H1 (cell line): ENCODE data around the gene CDKN3. TPM values are rescaled to one million over a fixed set of nuclear protein-coding genes. Genes with fewer than 3 reads are reported as not detected.
"Not testable (repeated sequence)": the region's sequence is repeated elsewhere in the genome, so short reads cannot be mapped to it uniquely, and the experiment has no call there.

Source experiments
- CTCF ChIA-PET: fragments of 300-600 bp; sonication (Branson Sonifier 250); formaldehyde crosslinking; loops from one replicate; lab custom pipeline; 2021; ENCODE audit not compliant: partially characterized antibody; lab: Charles Lee
- POLR2A ChIA-PET: fragments of 300-600 bp; sonication (Branson Sonifier 250); formaldehyde crosslinking; loops from one replicate; lab custom pipeline; 2021; ENCODE audit warnings: inconsistent platforms; ENCODE audit not compliant: partially characterized antibody; lab: Charles Lee
- DNase-seq, 2 experiments: peaks; one replicate each; pipeline versions ENCODE4 v3.0.0 to v3.0.0-alpha.2; 2010 to 2022; ENCODE audit warnings: low spot score in 2 of 2, low read depth in 1 of 2, mixed read lengths in 1 of 2
- FAIRE-seq: peaks from 2 replicates; lab custom pipeline; 2011; peaks lifted over from hg19 to GRCh38; lab: Jason Lieb, UNC
- H2AFZ ChIP-seq: 2 replicates; pipeline ENCODE4 v1.8.1; 2012; ENCODE audit warnings: low read length, inconsistent platforms
- H2AK5ac ChIP-seq: 2 replicates; pipeline ENCODE4 v1.6.1; 2013; ENCODE audit warnings: low read depth, low read length
- H2BK120ac ChIP-seq: replicated peaks from 2 replicates; pipeline ENCODE3; 2013; ENCODE audit warnings: low read depth, low read length, inconsistent platforms
- H2BK12ac ChIP-seq: 2 replicates; pipeline ENCODE4 v1.6.1; 2013; ENCODE audit warnings: low read depth, low read length
- H2BK15ac ChIP-seq: 2 replicates; pipeline ENCODE4 v1.6.1; 2013; ENCODE audit warnings: low read length
- H2BK20ac ChIP-seq: 2 replicates; pipeline ENCODE4 v1.6.1; 2013; ENCODE audit warnings: low read length
- H2BK5ac ChIP-seq: 2 replicates; pipeline ENCODE4 v1.6.1; 2013; ENCODE audit warnings: low read depth, low read length
- H3K14ac ChIP-seq: 2 replicates; pipeline ENCODE4 v1.6.1; 2013; ENCODE audit warnings: inconsistent platforms; ENCODE audit not compliant: insufficient read length
- H3K18ac ChIP-seq: 2 replicates; pipeline ENCODE4 v1.6.1; 2013; ENCODE audit warnings: low read length; ENCODE audit errors: extremely low read depth
- H3K23ac ChIP-seq: 2 replicates; pipeline ENCODE4 v1.6.1; 2013; ENCODE audit warnings: inconsistent platforms; ENCODE audit not compliant: insufficient read length
- H3K23me2 ChIP-seq: 2 replicates; pipeline ENCODE4 v1.6.1; 2013; ENCODE audit warnings: low read depth, low read length
- H3K27ac ChIP-seq: 2 replicates; pipeline ENCODE4 v1.6.1; 2011; ENCODE audit warnings: low read depth, low read length, inconsistent platforms
- H3K27me3 ChIP-seq, 4 experiments: replicated peaks in 1 of 4; 1 replicate in 1 of 4; 2 replicates in 3 of 4; pipeline versions ENCODE4 v1.6.1 to v1.8.1; 2011 to 2013; ENCODE audit warnings: low read length in 3 of 4, mild to moderate bottlenecking in 3 of 4, inconsistent platforms in 2 of 4, mixed read lengths in 2 of 4, moderate library complexity in 1 of 4; ENCODE audit not compliant: control insufficient read depth in 3 of 4, insufficient read depth in 3 of 4; ENCODE audit errors: extremely low read depth in 1 of 4
- H3K36me3 ChIP-seq, 4 experiments: 2 replicates each; pipeline versions ENCODE4 v1.6.1 to v1.8.1; 2011 to 2013; ENCODE audit warnings: mild to moderate bottlenecking in 4 of 4, low read length in 3 of 4, moderate library complexity in 2 of 4, control low read depth in 1 of 4, inconsistent platforms in 1 of 4; ENCODE audit not compliant: insufficient read depth in 4 of 4, control insufficient read depth in 2 of 4
- H3K4ac ChIP-seq: replicated peaks from 2 replicates; pipeline ENCODE3; 2013; ENCODE audit warnings: low read length, low read depth, mixed read lengths, inconsistent platforms; ENCODE audit not compliant: insufficient read length
- H3K4me1 ChIP-seq, 4 experiments: replicated peaks in 1 of 4; 1 replicate in 1 of 4; 2 replicates in 3 of 4; pipeline versions ENCODE4 v1.6.1 to v1.8.1; 2011 to 2013; ENCODE audit warnings: low read length in 3 of 4, inconsistent platforms in 2 of 4, mixed read lengths in 1 of 4; ENCODE audit not compliant: insufficient read depth in 4 of 4, control insufficient read depth in 3 of 4
- H3K4me2 ChIP-seq, 2 experiments: 2 replicates each; pipeline versions ENCODE4 v1.6.1 to v1.8.1; 2011 to 2013; ENCODE audit warnings: low read depth in 2 of 2, low read length in 2 of 2, control low read depth in 1 of 2, inconsistent platforms in 1 of 2, mild to moderate bottlenecking in 1 of 2; ENCODE audit not compliant: insufficient read depth in 1 of 2
- H3K4me3 ChIP-seq, 4 experiments: fragments of 200-600, 300-600 bp in 1 of 4; sonication (generic), shearing (Covaris generic), sonication (Bioruptor Twin) in 1 of 4; 2 replicates each; pipeline versions ENCODE4 v1.5.1 to v1.8.1; 2011 to 2016; ENCODE audit warnings: low read length in 4 of 4, low read depth in 3 of 4, control low read depth in 2 of 4, inconsistent platforms in 2 of 4, mild to moderate bottlenecking in 2 of 4, mixed read lengths in 1 of 4, moderate library complexity in 1 of 4; ENCODE audit not compliant: insufficient read depth in 2 of 4; ENCODE audit errors: extremely low read depth in 1 of 4
- H3K56ac ChIP-seq: replicated peaks from 2 replicates; pipeline ENCODE3; 2013; ENCODE audit warnings: low read depth, mild to moderate bottlenecking, mixed read lengths, low read length, inconsistent platforms; ENCODE audit not compliant: insufficient read length
- H3K79me1 ChIP-seq: 2 replicates; pipeline ENCODE4 v1.6.1; 2013; ENCODE audit warnings: low read depth, low read length, control low read depth
- H3K79me2 ChIP-seq, 2 experiments: 2 replicates each; pipeline versions ENCODE4 v1.6.1 to v1.8.1; 2012 to 2013; ENCODE audit warnings: low read length in 2 of 2, mild to moderate bottlenecking in 2 of 2, inconsistent platforms in 1 of 2; ENCODE audit not compliant: insufficient read depth in 2 of 2, control insufficient read depth in 1 of 2
- H3K9ac ChIP-seq, 4 experiments: replicated peaks in 1 of 4; 1 replicate in 1 of 4; 2 replicates in 3 of 4; pipeline versions ENCODE4 v1.6.1 to v1.8.1; 2011 to 2013; ENCODE audit warnings: low read depth in 3 of 4, low read length in 3 of 4, control low read depth in 2 of 4, mild to moderate bottlenecking in 2 of 4, moderate library complexity in 2 of 4, inconsistent platforms in 1 of 4; ENCODE audit errors: extremely low read depth in 1 of 4
- H3K9me3 ChIP-seq, 2 experiments: 2 replicates each; pipeline versions ENCODE4 v1.6.1 to v1.8.1; 2012 to 2013; ENCODE audit warnings: mild to moderate bottlenecking in 2 of 2, moderate library complexity in 2 of 2, control low read depth in 1 of 2, inconsistent platforms in 1 of 2, low read depth in 1 of 2, low read length in 1 of 2, mixed read lengths in 1 of 2; ENCODE audit not compliant: insufficient read depth in 2 of 2
- H4K20me1 ChIP-seq, 2 experiments: replicated peaks in 1 of 2; 2 replicates each; pipeline versions ENCODE3 to v1.8.1; 2011 to 2013; ENCODE audit warnings: inconsistent platforms in 2 of 2, low read length in 2 of 2, mild to moderate bottlenecking in 1 of 2; ENCODE audit not compliant: insufficient read depth in 2 of 2, control insufficient read depth in 1 of 2
- H4K5ac ChIP-seq: 2 replicates; pipeline ENCODE4 v1.6.1; 2013; ENCODE audit warnings: low read length, low read depth, mixed read lengths, inconsistent platforms; ENCODE audit not compliant: insufficient read length
- H4K8ac ChIP-seq: 2 replicates; pipeline ENCODE4 v1.8.0; 2013; ENCODE audit warnings: mild to moderate bottlenecking, moderate library complexity, low read length, inconsistent platforms; ENCODE audit not compliant: insufficient read depth; ENCODE audit errors: extremely low read depth
- H4K91ac ChIP-seq: replicated peaks from 2 replicates; pipeline ENCODE3; 2013; ENCODE audit warnings: low read length, mixed read lengths, inconsistent platforms; ENCODE audit not compliant: insufficient read length
- WGBS, 2 experiments: shearing (Covaris generic) in 1 of 2; methylation state at CpG; one replicate each; pipeline versions ENCODE4 v1.1.6 to v1.1.7; 2013 to 2015; ENCODE audit warnings: low lambda C conversion rate in 2 of 2, mixed read lengths in 2 of 2, inconsistent platforms in 1 of 2, low coverage in 1 of 2, missing lambda C conversion rate in 1 of 2; ENCODE audit not compliant: insufficient replicate concordance in 2 of 2, insufficient coverage in 1 of 2, insufficient read length in 1 of 2; ENCODE audit errors: extremely low coverage in 1 of 2, missing lambda C conversion rate in 1 of 2; 5-methylcytosine and 5-hydroxymethylcytosine counted together
- polyA plus RNA-seq, 7 experiments: library from polyadenylated mRNA; depleted of rRNA in 3 of 7; stranded (reverse) in 5 of 7; unstranded in 2 of 7; fragments of >200 nt in 5 of 7; fragments of 200-250 nt in 2 of 7; gene quantifications; 1 replicate in 5 of 7; 2 replicates in 1 of 7; 4 replicates in 1 of 7; pipeline versions ENCODE4 v1.2.1 to v1.2.3, GENCODE V29; 2011 to 2013; ENCODE audit warnings: missing spikeins in 2 of 7, mixed read lengths in 2 of 7
- total RNA-seq: library from RNA; stranded (reverse); fragmentation: NEBNext Ultra II Directional; extraction: Animal tissue kit (Norgen Biotek cat#: 25700); gene quantifications from 2 replicates; pipeline ENCODE4 v1.2.1, GENCODE V29; 2021

The CDKN3 gene
- total and polyA plus RNA-seq, 2 of the 8 experiments (the other 6 are each of a cell fraction or from before 2014, with no cell fraction given), result 43.5 to 48.3 TPM

DNA sequence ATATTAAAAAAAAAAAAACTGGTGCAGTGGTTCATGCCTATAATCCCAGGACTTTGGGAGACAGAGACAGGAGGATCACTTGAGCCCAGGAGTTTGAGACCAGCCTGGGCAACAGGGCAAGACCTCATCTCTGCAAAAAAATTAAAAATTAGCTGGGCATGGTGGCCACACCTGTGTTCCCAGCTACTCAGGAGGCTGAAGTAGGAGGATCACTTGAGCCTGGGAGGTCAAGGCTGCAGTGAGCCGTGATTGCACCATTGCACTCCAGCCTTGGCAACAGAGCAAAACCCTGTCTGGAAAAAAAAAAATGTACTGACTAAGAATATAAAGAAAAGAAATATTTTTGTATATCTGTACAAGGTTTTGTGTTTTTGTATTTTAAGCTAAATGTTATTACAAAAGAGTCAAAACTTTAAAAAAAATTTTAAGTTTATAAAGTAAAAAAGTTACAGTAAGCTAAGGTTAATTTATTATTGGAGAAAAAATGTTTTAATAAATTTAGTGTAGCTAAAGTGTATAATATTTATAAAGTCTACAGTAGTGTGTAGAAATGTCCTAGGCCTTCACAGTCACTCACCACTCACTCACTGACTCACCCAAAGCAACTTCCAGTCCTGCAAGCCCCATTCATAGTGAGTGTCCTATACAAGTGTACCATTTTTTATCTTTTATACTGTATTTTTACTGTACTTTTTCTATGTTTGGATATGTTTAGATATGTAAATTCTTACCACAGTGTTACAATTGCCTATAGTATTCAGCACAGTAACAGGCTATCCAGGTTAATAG lies 60.2 kb downstream of the CDKN3 start:
- H3K36me3 ChIP-seq, H3K14ac ChIP-seq, H4K5ac ChIP-seq, H4K20me1 ChIP-seq, H2AFZ ChIP-seq, H3K27me3 ChIP-seq, H3K4ac ChIP-seq, H3K9ac ChIP-seq, H4K8ac ChIP-seq, H4K91ac ChIP-seq, H2BK12ac ChIP-seq, H3K23ac ChIP-seq, DNase-seq, H2AK5ac ChIP-seq, FAIRE-seq, H3K23me2 ChIP-seq, H2BK20ac ChIP-seq, H3K4me3 ChIP-seq, H2BK120ac ChIP-seq, H3K79me2 ChIP-seq, H3K27ac ChIP-seq, H3K4me2 ChIP-seq, H3K4me1 ChIP-seq, H3K18ac ChIP-seq, POLR2A ChIA-PET, H2BK5ac ChIP-seq, H3K79me1 ChIP-seq, H2BK15ac ChIP-seq, H3K56ac ChIP-seq: not testable (repeated sequence)
- peaks cover 6 to 13% of the 10 kb centered on the region in 2 experiments for H3K9me3 ChIP-seq
- WGBS, 2 experiments, result 93% methylated on average over 1 of the region's 1 CpG; no CpG with 5 or more reads in 1 of the 2 experiments
- CTCF ChIA-PET, result interaction anchor here (0.6 to 1.6 kb wide), 4 partner anchors 11 to 358 kb away, joined by 3 to 8 read pairs (median 4); no protein-coding TSS in a partner anchor
